Hepatocyte (in vitro differentiated cells): ENCODE measurements around the gene DPPA2.

Experiments
- CTCF ChIP-seq: fragments of 200-600 bp; sonication (generic); IDR thresholded peaks from 2 replicates; pipeline ENCODE4 v1.5.1; 2016; ENCODE audit warnings: antibody characterized with exemption, mild to moderate bottlenecking; ENCODE audit not compliant: poor library complexity
- EZH2 ChIP-seq: fragments of 200-600 bp; sonication (generic); IDR thresholded peaks from 2 replicates; pipeline ENCODE4 v1.6.1; 2016; ENCODE audit warnings: antibody characterized with exemption, mild to moderate bottlenecking, borderline replicate concordance
- EZH2phosphoT487 ChIP-seq: fragments of 200-600 bp; sonication (generic); IDR thresholded peaks from one replicate; pipeline ENCODE4 v1.6.1; 2018; ENCODE audit warnings: antibody characterized with exemption, mild to moderate bottlenecking, low read depth, moderate library complexity; ENCODE audit not compliant: unreplicated experiment, severe bottlenecking

GRCh38 chr3:109265295-109265694 lies 51.0 kb downstream of the DPPA2 start:
- TF ChIP-seq CTCF: no peak
- no peak for TF ChIP-seq EZH2phosphoT487
- no peak for TF ChIP-seq EZH2
